Body of pancreas (tissue), 4 donors: ENCODE measurements around the gene USP7. TPM values are rescaled to one million over a fixed set of nuclear protein-coding genes. Genes with fewer than 3 reads are reported as not detected.

Experiments used
- ATAC-seq: fragments of 150-250 bp; one replicate; pipeline ENCODE4 v1.9.1; 2016
- DNase-seq, 4 donors: peaks; one replicate each; pipeline ENCODE4 v3.0.0-alpha.2; 2019
- H3K27ac ChIP-seq, 4 donors: fragments of 200-600 bp; sonication (generic); 1 replicate in 3 of 4; 2 replicates in 1 of 4; pipeline versions ENCODE4 v1.5.1 to v1.6.1; 2016 to 2019; ENCODE audit warnings: mild to moderate bottlenecking in 1 of 4, mixed read lengths in 1 of 4, moderate library complexity in 1 of 4
- H3K27me3 ChIP-seq, 2 donors: fragments of 200-600 bp; sonication (generic); one replicate each; pipeline ENCODE4 v1.6.0; 2016; ENCODE audit warnings: mild to moderate bottlenecking in 1 of 2
- H3K36me3 ChIP-seq, 2 donors: fragments of 200-600 bp; sonication (generic); replicated peaks in 1 of 2; 2 replicates each; pipeline ENCODE4 v1.5.1; 2016; ENCODE audit warnings: low read depth in 2 of 2; ENCODE audit not compliant: insufficient read depth in 1 of 2
- H3K4me1 ChIP-seq: fragments of 200-600 bp; sonication (generic); one replicate; pipeline ENCODE4 v1.6.0; 2016
- H3K4me3 ChIP-seq, 2 donors: fragments of 200-600 bp; sonication (generic); 1 replicate in 1 of 2; 2 replicates in 1 of 2; pipeline ENCODE4 v1.5.1; 2016 to 2019
- H3K9me3 ChIP-seq, 3 donors: fragments of 200-600 bp; sonication (generic); 1 replicate in 2 of 3; 2 replicates in 1 of 3; pipeline ENCODE4 v1.5.1; 2016
- CTCF ChIP-seq, 7 experiments: fragments of 450-650 bp in 4 of 7; fragments of 200-600 bp in 3 of 7; sonication (generic) in 3 of 7; IDR thresholded peaks; one replicate each; pipeline ENCODE4 v1.5.1; 2016 to 2019; ENCODE audit warnings: antibody characterized with exemption in 7 of 7
- POLR2A ChIP-seq, 3 donors: fragments of 450-650 bp; IDR thresholded peaks; one replicate each; pipeline ENCODE4 v1.6.1; 2016; ENCODE audit warnings: antibody characterized with exemption in 3 of 3, mild to moderate bottlenecking in 2 of 3
- WGBS, 2 donors: methylation state at CpG; one replicate each; pipeline ENCODE4 v1.1.5; 2017; 5-methylcytosine and 5-hydroxymethylcytosine counted together
- intact Hi-C: fragments of 100-400 bp; cut with DNase I; formaldehyde crosslinking; loops from one replicate; pipeline ENCODE4 v1.15.1; 2023
- total RNA-seq, 2 donors: library from RNA; depleted of rRNA; stranded (reverse); fragments of >200 nt; gene quantifications; one replicate each; pipeline ENCODE4 v1.1.0, GENCODE V29; 2016

USP7 gene
- total RNA-seq, 2 donors from 2014 or later = 36.1 to 38.2 TPM

GRCh38 chr16:8890549-8890921, 73.2 kb downstream of the USP7 start:
- TF ChIP-seq CTCF (IDR thresholded peaks at IDR 0.05) (no peak), POLR2A (IDR thresholded peaks at IDR 0.05) (no peak)
- no peak for ATAC-seq
- intact Hi-C loops = no loop called here
- no peaks in the 10 kb centered on the region for H3K9me3 ChIP-seq
- H3K4me3 ChIP-seq = no peak overlapping the region
- H3K36me3 ChIP-seq = peaks cover 20 to 26% of the 10 kb centered on the region in 2 donors
- H3K27ac ChIP-seq = no peak overlapping the region
- H3K4me1 ChIP-seq = peaks cover 13% of the 10 kb centered on the region
- no peaks in the 10 kb centered on the region for H3K27me3 ChIP-seq
- 75 to 88% methylated on average over 5 of the region's 5 CpGs for WGBS, 2 donors
- no peak for DNase-seq

GRCh38 chr16:8889893-8890548, 73.7 kb downstream of the USP7 start:
- DNase-seq = no peak
- Histone ChIP-seq H3K36me3 (peaks cover 16 to 21% of the 10 kb centered on the region in 2 donors), H3K27me3 (no peaks in the 10 kb centered on the region), H3K4me1 (peaks cover 14% of the 10 kb centered on the region), H3K9me3 (no peaks in the 10 kb centered on the region), H3K27ac (no peak overlapping the region), H3K4me3 (no peak overlapping the region)
- no peak for ATAC-seq
- intact Hi-C loops = loop anchor here (10.0 kb wide), 1 partner anchor 325 kb away; no protein-coding TSS in a partner anchor
- WGBS, 2 donors = 83 to 85% methylated on average over 13 to 14 of the region's 14 CpGs
- TF ChIP-seq CTCF (IDR thresholded peaks at IDR 0.05) = no peak
- TF ChIP-seq POLR2A (IDR thresholded peaks at IDR 0.05) = no peak

DNA sequence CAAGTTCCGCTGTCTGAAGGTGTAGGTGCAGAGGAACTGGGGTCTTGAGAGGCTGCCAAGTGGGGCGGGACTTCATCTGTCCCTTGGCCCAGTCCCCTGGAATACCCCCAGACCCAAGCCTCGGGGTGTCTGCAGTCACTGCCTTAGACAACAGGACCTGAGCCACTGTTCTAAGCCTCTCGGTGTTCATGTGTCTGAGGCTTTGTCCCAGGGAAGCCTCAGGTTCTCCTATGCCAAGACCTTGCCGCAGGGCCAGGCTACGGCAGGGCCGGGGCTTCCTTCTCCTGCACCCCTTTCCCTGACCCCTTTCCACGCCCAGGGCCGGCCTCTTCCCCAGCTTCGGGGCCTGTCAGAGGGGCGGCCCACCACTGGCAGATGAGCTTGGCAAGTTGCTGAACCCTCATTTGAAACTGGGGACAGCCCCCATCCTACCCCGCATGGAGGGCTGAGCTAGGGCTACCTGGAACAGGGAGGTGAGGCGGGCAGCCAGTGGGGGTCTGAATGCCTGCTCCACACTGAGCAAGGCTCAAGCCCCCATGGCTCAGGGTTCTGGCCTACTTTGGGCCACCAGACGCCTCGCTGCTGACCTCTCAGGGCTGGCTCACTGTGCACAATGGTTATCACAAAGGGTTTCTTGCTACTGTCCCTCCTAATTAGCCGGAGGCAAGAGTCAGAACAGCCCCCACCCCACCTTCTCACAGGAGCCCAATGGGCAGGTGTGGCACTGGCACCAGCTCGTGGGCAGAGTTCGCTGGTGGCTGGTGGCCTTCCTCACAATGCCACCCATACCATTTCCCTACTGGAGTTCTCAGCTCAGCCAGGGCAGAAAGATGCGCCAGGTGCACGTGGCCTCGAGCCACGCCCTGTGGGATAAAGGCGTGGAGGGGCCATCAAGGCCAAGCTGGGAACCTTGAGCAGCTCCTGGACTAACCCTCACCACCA, 74.5 kb downstream of the USP7 start:
- Histone ChIP-seq H3K27ac (no peak overlapping the region), H3K27me3 (no peaks in the 10 kb centered on the region), H3K4me1 (peaks cover 14% of the 10 kb centered on the region), H3K4me3 (no peak overlapping the region), H3K9me3 (no peaks in the 10 kb centered on the region), H3K36me3 (peaks cover 8 to 13% of the 10 kb centered on the region in 2 donors)
- TF ChIP-seq CTCF (IDR thresholded peaks at IDR 0.05) = no peak
- no peak for TF ChIP-seq POLR2A (IDR thresholded peaks at IDR 0.05)
- DNase-seq (no peak), ATAC-seq (no peak)
- intact Hi-C loops = loop anchor here (10.0 kb wide), 1 partner anchor 324 kb away; no protein-coding TSS in a partner anchor
- WGBS, 2 donors = 82 to 86% methylated on average over 14 to 20 of the region's 23 CpGs

DNA sequence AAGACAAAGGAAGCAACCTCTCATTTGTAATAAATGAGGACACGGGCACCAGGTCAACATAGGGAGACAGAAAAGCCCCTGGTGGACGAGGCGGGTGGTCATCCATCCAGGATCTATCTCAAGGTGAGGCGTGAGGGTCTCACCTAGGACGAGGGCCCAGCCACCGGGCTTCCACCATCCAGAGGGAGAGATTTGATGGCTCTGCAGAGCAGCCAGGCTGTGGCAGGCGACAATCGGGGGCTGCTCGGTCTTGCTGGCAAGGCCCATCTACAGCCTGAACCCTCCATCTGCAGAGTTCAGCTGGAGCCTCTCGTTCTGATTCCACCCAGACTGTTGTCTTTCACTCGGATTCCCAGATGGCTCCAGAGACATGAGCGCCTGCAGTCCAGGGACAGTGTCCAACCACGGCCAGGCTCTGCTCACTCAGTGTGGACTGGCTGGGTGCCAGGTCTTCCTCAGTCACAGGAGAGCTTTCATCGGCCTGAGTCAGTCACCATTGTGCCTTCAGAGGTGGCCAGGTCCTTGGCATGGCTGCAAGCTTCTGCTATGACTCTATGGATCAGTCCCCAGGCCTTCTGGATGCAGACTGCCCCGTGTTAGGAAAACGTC, 75.7 kb downstream of the USP7 start:
- Histone ChIP-seq H3K4me1 (peaks cover 14% of the 10 kb centered on the region), H3K27me3 (no peaks in the 10 kb centered on the region), H3K4me3 (no peak overlapping the region), H3K9me3 (no peaks in the 10 kb centered on the region), H3K27ac (no peak overlapping the region), H3K36me3 (peaks cover 0 to 3% of the 10 kb centered on the region in 2 donors)
- DNase-seq (peak; percentile 46 to 66 (median 60)), ATAC-seq (no peak)
- intact Hi-C loops = loop anchor here (10.0 kb wide), 1 partner anchor 323 kb away; no protein-coding TSS in a partner anchor
- WGBS, 2 donors = 73 to 92% methylated on average over 8 to 16 of the region's 16 CpGs
- no peak for TF ChIP-seq CTCF (IDR thresholded peaks at IDR 0.05)
